Peyer's patch (tissue), 4 donors: Measurements from ENCODE around the gene DNAH8. TPM values are rescaled to one million over a fixed set of nuclear protein-coding genes. Genes with fewer than 3 reads are reported as not detected.

Source experiments
- DNase-seq, 3 donors: peaks; one replicate each; pipeline ENCODE4 v3.0.0-alpha.2; 2017 to 2019
- H3K27ac ChIP-seq, 4 donors: fragments of 200-600 bp; sonication (generic); one replicate each; pipeline ENCODE4 v1.5.1; 2016 to 2019
- H3K27me3 ChIP-seq, 2 donors: fragments of 200-600 bp; sonication (generic); one replicate each; pipeline ENCODE4 v1.5.1; 2019
- H3K36me3 ChIP-seq, 3 donors: fragments of 200-600 bp; sonication (generic); one replicate each; pipeline ENCODE4 v1.5.1; 2016 to 2019
- H3K4me1 ChIP-seq, 4 donors: fragments of 200-600 bp; sonication (generic); one replicate each; pipeline ENCODE4 v1.5.1; 2016 to 2019
- H3K4me3 ChIP-seq, 4 donors: fragments of 200-600 bp; sonication (generic); 1 replicate in 3 of 4; 2 replicates in 1 of 4; pipeline ENCODE4 v1.5.1; 2016 to 2019; ENCODE audit warnings: mild to moderate bottlenecking in 1 of 4
- H3K9me3 ChIP-seq, 4 donors: fragments of 200-600 bp; sonication (generic); one replicate each; pipeline ENCODE4 v1.5.1; 2016 to 2019; ENCODE audit warnings: mild to moderate bottlenecking in 1 of 4
- CTCF ChIP-seq, 6 experiments: fragments of 450-650 bp in 4 of 6; fragments of 200-600 bp in 2 of 6; sonication (generic) in 1 of 6; IDR thresholded peaks; one replicate each; pipeline ENCODE4 v1.5.1; 2017 to 2019; ENCODE audit warnings: antibody characterized with exemption in 6 of 6, mild to moderate bottlenecking in 3 of 6, moderate library complexity in 1 of 6
- POLR2A ChIP-seq, 2 donors: fragments of 450-650 bp; IDR thresholded peaks; one replicate each; pipeline ENCODE4 v1.5.1; 2017; ENCODE audit warnings: antibody characterized with exemption in 2 of 2, mild to moderate bottlenecking in 2 of 2, moderate library complexity in 2 of 2
- total RNA-seq, 4 donors: library from RNA; depleted of rRNA; stranded (reverse); fragments of >200 nt; gene quantifications; one replicate each; pipeline ENCODE4 v1.1.0, GENCODE V29; 2016

DNAH8 gene
- total RNA-seq, 4 donors from 2014 or later = 0.83 TPM; not detected in 3

- no peaks in the 10 kb centered on the region for H3K36me3 ChIP-seq
- no peak overlapping the region for H3K27ac ChIP-seq
- H3K27me3 ChIP-seq = no peaks in the 10 kb centered on the region
- H3K9me3 ChIP-seq = no peaks in the 10 kb centered on the region
- no peak overlapping the region for H3K4me3 ChIP-seq
- TF ChIP-seq CTCF (IDR thresholded peaks at IDR 0.05) (no peak), POLR2A (IDR thresholded peaks at IDR 0.05) (no peak)
- no peaks in the 10 kb centered on the region for H3K4me1 ChIP-seq
- DNase-seq = no peak
Observed at GRCh38 chr6:39009476-39009875, 294.4 kb downstream of the DNAH8 start.

GRCh38 chr6:39016839-39017546 is 301.9 kb downstream of the DNAH8 start:
- no peak for TF ChIP-seq POLR2A (IDR thresholded peaks at IDR 0.05)
- no peak for TF ChIP-seq CTCF (IDR thresholded peaks at IDR 0.05)

GRCh38 chr6:39017547-39017880 is 302.4 kb downstream of the DNAH8 start:
- Histone ChIP-seq H3K4me1 (no peaks in the 10 kb centered on the region), H3K27ac (no peak overlapping the region), H3K36me3 (no peaks in the 10 kb centered on the region), H3K27me3 (no peaks in the 10 kb centered on the region), H3K9me3 (no peaks in the 10 kb centered on the region), H3K4me3 (no peak overlapping the region)
- no peak for DNase-seq
- TF ChIP-seq POLR2A (IDR thresholded peaks at IDR 0.05) = no peak
- TF ChIP-seq CTCF (IDR thresholded peaks at IDR 0.05) = no peak

More at GRCh38 chr6:39016839-39017546, 301.9 kb downstream of the DNAH8 start:
- no peak for DNase-seq
- Histone ChIP-seq H3K9me3 (no peaks in the 10 kb centered on the region), H3K4me1 (no peaks in the 10 kb centered on the region), H3K4me3 (no peak overlapping the region), H3K27ac (no peak overlapping the region), H3K27me3 (no peaks in the 10 kb centered on the region), H3K36me3 (no peaks in the 10 kb centered on the region)

- Histone ChIP-seq H3K4me3 (no peak overlapping the region), H3K27me3 (no peaks in the 10 kb centered on the region), H3K27ac (no peak overlapping the region), H3K36me3 (no peaks in the 10 kb centered on the region), H3K4me1 (no peaks in the 10 kb centered on the region), H3K9me3 (no peaks in the 10 kb centered on the region)
- TF ChIP-seq POLR2A (IDR thresholded peaks at IDR 0.05) (no peak), CTCF (IDR thresholded peaks at IDR 0.05) (no peak)
- no peak for DNase-seq
Observed at GRCh38 chr6:39018103-39018502, 303.0 kb downstream of the DNAH8 start.

- Histone ChIP-seq H3K27ac (no peak overlapping the region), H3K36me3 (no peaks in the 10 kb centered on the region)
- TF ChIP-seq CTCF (IDR thresholded peaks at IDR 0.05) (no peak), POLR2A (IDR thresholded peaks at IDR 0.05) (no peak)
Observed at GRCh38 chr6:39020136-39020535, 305.0 kb downstream of the DNAH8 start.

GRCh38 chr6:39021041-39021440 is 305.9 kb downstream of the DNAH8 start:
- Histone ChIP-seq H3K27ac (no peak overlapping the region), H3K36me3 (no peaks in the 10 kb centered on the region), H3K4me1 (no peaks in the 10 kb centered on the region), H3K27me3 (no peaks in the 10 kb centered on the region), H3K9me3 (no peaks in the 10 kb centered on the region), H3K4me3 (no peak overlapping the region)
- no peak for DNase-seq
- TF ChIP-seq POLR2A (IDR thresholded peaks at IDR 0.05) (no peak), CTCF (IDR thresholded peaks at IDR 0.05) (no peak)

More at GRCh38 chr6:39020136-39020535, 305.0 kb downstream of the DNAH8 start:
- no peak overlapping the region for H3K4me3 ChIP-seq
- H3K9me3 ChIP-seq = no peaks in the 10 kb centered on the region
- no peaks in the 10 kb centered on the region for H3K27me3 ChIP-seq
- DNase-seq = no peak
- H3K4me1 ChIP-seq = no peaks in the 10 kb centered on the region
